ENCODE measurements around the gene SLC35G6. TPM values are rescaled to one million over a fixed set of nuclear protein-coding genes. Genes with fewer than 3 reads are reported as not detected.
A peak's percentile ranks its signal among the peaks of the same experiment; 100 is the strongest.
"Not testable (repeated sequence)": the region's sequence is repeated elsewhere in the genome, so short reads cannot be mapped to it uniquely, and the experiment has no call there.

Gene SLC35G6
- total RNA-seq, 2 donors from 2014 or later = 0.25 TPM; not detected in 1

DNA sequence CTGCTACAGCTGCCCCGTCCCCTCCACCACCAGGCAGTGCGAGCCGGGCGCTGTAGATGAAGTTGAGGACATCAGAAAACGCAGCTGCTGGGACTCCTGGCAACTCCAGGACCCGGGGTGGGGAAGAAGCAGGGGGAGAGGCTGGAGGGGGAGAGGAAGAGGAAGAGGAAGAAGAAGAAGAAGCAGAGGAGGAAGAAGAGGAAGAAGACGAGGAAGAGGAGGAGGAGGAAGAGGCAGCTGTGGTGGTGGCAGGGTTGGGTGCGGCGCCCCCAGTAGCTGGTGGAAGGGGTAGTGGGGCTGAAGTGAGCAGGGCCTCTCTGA, 15.0 kb upstream of the SLC35G6 start:
- Mint-ChIP-seq H3K9me3 (no peaks in the 10 kb centered on the region), H3K4me3 (no peak overlapping the region), H3K27ac (peak overlapping the region; percentile 78), H3K36me3 (ENCODE audit: insufficient read depth in 2 of 2) (peaks cover 0 to 1% of the 10 kb centered on the region in 2 donors), H3K27me3 (ENCODE audit: low read depth) (no peaks in the 10 kb centered on the region), H3K4me1 (ENCODE audit: low read depth) (peaks cover 11% of the 10 kb centered on the region)
- ATAC-seq (replicated peaks in 1 of 2) = no peak
- DNase-seq = no peak

- peaks cover 16% of the 10 kb centered on the region for H3K4me1 Mint-ChIP-seq (ENCODE audit: low read depth)
- peaks cover 0 to 1% of the 10 kb centered on the region in 2 donors for H3K36me3 Mint-ChIP-seq (ENCODE audit: insufficient read depth in 2 of 2)
- H3K9me3 Mint-ChIP-seq = no peaks in the 10 kb centered on the region
- ATAC-seq (replicated peaks in 1 of 2) = peak in 1 of 2 donors; percentile 11
- peak overlapping the region; percentile 78 for H3K27ac Mint-ChIP-seq
- DNase-seq = no peak
- H3K4me3 Mint-ChIP-seq = no peak overlapping the region
- no peaks in the 10 kb centered on the region for H3K27me3 Mint-ChIP-seq (ENCODE audit: low read depth)
Measured at GRCh38 chr17:7466639-7467341, 14.5 kb upstream of the SLC35G6 start.

- Mint-ChIP-seq H3K27me3 (ENCODE audit: low read depth) (no peaks in the 10 kb centered on the region), H3K4me1 (ENCODE audit: low read depth) (peaks cover 21% of the 10 kb centered on the region), H3K27ac (no peak overlapping the region), H3K36me3 (ENCODE audit: insufficient read depth in 2 of 2) (peaks cover 0 to 1% of the 10 kb centered on the region in 2 donors), H3K4me3 (no peak overlapping the region), H3K9me3 (no peaks in the 10 kb centered on the region)
- DNase-seq = no peak
- ATAC-seq (replicated peaks in 1 of 2) = no peak
Measured at GRCh38 chr17:7467498-7467897, 13.7 kb upstream of the SLC35G6 start.

- Mint-ChIP-seq H3K4me3 (no peak overlapping the region), H3K36me3 (ENCODE audit: insufficient read depth in 2 of 2) (peaks cover 0 to 1% of the 10 kb centered on the region in 2 donors), H3K4me1 (ENCODE audit: low read depth) (peaks cover 21% of the 10 kb centered on the region), H3K27me3 (ENCODE audit: low read depth) (no peaks in the 10 kb centered on the region), H3K27ac (no peak overlapping the region), H3K9me3 (no peaks in the 10 kb centered on the region)
- DNase-seq (no peak), ATAC-seq (replicated peaks in 1 of 2) (no peak)
Measured at GRCh38 chr17:7468290-7468689, 13.0 kb upstream of the SLC35G6 start.

DNA sequence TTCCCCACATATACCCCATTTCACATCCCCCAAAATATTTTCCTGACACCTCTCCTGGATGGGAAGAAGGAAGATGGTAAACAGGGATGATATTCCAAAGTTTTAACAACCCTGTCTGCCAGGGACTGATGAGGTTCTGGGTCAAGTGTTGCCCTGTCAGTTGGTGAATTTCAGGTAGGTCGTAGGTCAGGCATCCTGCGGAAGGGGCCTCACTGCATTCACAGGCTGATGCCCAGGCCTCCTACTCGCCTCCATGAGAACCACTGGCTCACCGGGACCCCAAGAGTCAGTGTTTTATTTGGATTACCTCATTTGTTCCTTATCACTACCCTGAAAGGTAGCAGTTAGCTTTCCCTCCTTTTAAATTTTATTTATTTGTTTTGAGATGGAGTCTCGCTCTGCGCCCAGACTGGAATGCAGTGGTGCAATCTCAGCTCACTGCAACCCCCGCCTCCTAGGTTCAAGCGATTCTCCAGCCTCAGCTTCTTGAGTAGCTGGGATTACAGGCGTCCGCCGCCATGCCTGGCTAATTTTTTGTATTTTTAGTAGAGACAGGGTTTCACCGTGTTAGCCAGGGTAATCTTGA, 12.3 kb upstream of the SLC35G6 start:
- Mint-ChIP-seq H3K36me3 (ENCODE audit: insufficient read depth in 2 of 2) (peaks cover 0 to 1% of the 10 kb centered on the region in 2 donors), H3K27me3 (ENCODE audit: low read depth) (no peaks in the 10 kb centered on the region), H3K4me1 (ENCODE audit: low read depth) (peaks cover 21% of the 10 kb centered on the region), H3K9me3 (no peaks in the 10 kb centered on the region), H3K4me3 (no peak overlapping the region), H3K27ac (no peak overlapping the region)
- ATAC-seq (replicated peaks in 1 of 2) = no peak
- no peak for DNase-seq

- not testable (repeated sequence) for H3K36me3 Mint-ChIP-seq (ENCODE audit: insufficient read depth in 2 of 2); ATAC-seq (replicated peaks in 1 of 2); H3K27me3 Mint-ChIP-seq (ENCODE audit: low read depth); DNase-seq; H3K9me3 Mint-ChIP-seq; H3K27ac Mint-ChIP-seq; H3K4me3 Mint-ChIP-seq
- H3K4me1 Mint-ChIP-seq (ENCODE audit: low read depth) = peaks cover 21% of the 10 kb centered on the region
Measured at GRCh38 chr17:7469843-7470242, 11.4 kb upstream of the SLC35G6 start.

DNA sequence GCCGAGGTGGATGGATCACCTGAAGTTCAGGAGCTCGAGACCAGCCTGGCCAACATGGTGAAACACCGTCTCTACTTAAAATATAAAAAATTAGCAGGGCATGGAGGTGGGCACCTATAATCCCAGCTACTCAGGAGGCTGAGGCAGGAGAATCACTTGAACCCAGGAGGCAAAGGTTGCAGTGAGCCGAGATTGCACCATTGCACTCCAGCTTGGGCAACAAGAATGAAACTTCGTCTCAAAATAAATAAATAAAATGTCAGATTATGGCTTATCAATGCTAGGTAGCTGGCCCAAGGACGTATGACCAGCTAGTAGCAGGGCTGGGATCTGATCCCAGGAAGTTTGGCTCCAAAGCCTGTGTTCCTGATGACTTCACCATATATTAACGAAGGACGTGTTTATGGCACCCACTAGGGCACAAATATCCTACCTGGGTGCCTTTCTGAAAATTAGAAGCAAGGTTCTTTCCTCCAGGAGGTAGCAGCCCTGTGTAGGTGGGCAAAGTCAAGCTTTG, 10.7 kb upstream of the SLC35G6 start:
- ATAC-seq (replicated peaks in 1 of 2); H3K27ac Mint-ChIP-seq: not testable (repeated sequence)
- H3K4me1 Mint-ChIP-seq (ENCODE audit: low read depth) = peaks cover 24% of the 10 kb centered on the region

GRCh38 chr17:7471729-7472128, 9.5 kb upstream of the SLC35G6 start:
- H3K27me3 Mint-ChIP-seq (ENCODE audit: low read depth) = no peaks in the 10 kb centered on the region
- peaks cover 36% of the 10 kb centered on the region for H3K4me1 Mint-ChIP-seq (ENCODE audit: low read depth)
- DNase-seq = no peak
- peaks cover 0 to 1% of the 10 kb centered on the region in 2 donors for H3K36me3 Mint-ChIP-seq (ENCODE audit: insufficient read depth in 2 of 2)
- no peaks in the 10 kb centered on the region for H3K9me3 Mint-ChIP-seq
- H3K27ac Mint-ChIP-seq = peak overlapping the region; percentile 39
- no peak overlapping the region for H3K4me3 Mint-ChIP-seq
- ATAC-seq (replicated peaks in 1 of 2) = no peak

More for the DNA sequence above, 10.7 kb upstream of the SLC35G6 start:
- not testable (repeated sequence) for H3K27me3 Mint-ChIP-seq (ENCODE audit: low read depth); H3K9me3 Mint-ChIP-seq; DNase-seq; H3K36me3 Mint-ChIP-seq (ENCODE audit: insufficient read depth in 2 of 2); H3K4me3 Mint-ChIP-seq

DNA sequence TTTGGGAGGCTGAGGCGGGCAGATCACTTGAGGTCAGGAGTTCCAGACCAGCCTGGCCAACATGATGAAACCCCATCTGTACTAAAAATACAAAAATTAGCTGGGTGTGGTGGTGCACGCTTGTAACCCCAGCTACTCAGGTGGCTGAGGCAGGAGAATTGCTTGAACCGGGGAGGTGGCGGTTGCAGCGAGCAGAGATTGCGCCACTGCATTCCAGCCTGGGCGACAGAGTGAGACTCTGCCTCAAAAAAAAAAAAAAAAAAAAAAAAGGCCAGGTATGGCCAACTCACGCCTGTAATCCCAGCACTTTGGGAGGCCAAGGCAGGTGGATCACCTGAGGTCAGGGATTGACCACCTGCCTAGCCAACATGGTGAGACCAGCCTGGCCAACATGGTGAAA, 6.5 kb upstream of the SLC35G6 start:
- peaks cover 46% of the 10 kb centered on the region for H3K4me1 Mint-ChIP-seq (ENCODE audit: low read depth)
- not testable (repeated sequence) for H3K27me3 Mint-ChIP-seq (ENCODE audit: low read depth); H3K9me3 Mint-ChIP-seq; DNase-seq; ATAC-seq (replicated peaks in 1 of 2); H3K27ac Mint-ChIP-seq; H3K4me3 Mint-ChIP-seq; H3K36me3 Mint-ChIP-seq (ENCODE audit: insufficient read depth in 2 of 2)

GRCh38 chr17:7475764-7476422, 5.4 kb upstream of the SLC35G6 start:
- H3K4me1 Mint-ChIP-seq (ENCODE audit: low read depth) = peaks cover 58% of the 10 kb centered on the region
- peak overlapping the region; percentile 31 for H3K27ac Mint-ChIP-seq
- ATAC-seq (replicated peaks in 1 of 2) = no peak
- DNase-seq = no peak
- no peaks in the 10 kb centered on the region for H3K9me3 Mint-ChIP-seq
- H3K36me3 Mint-ChIP-seq (ENCODE audit: insufficient read depth in 2 of 2) = peaks cover 0 to 3% of the 10 kb centered on the region in 2 donors
- H3K4me3 Mint-ChIP-seq = peak overlapping the region; percentile 41 to 84
- H3K27me3 Mint-ChIP-seq (ENCODE audit: low read depth) = no peaks in the 10 kb centered on the region

DNA sequence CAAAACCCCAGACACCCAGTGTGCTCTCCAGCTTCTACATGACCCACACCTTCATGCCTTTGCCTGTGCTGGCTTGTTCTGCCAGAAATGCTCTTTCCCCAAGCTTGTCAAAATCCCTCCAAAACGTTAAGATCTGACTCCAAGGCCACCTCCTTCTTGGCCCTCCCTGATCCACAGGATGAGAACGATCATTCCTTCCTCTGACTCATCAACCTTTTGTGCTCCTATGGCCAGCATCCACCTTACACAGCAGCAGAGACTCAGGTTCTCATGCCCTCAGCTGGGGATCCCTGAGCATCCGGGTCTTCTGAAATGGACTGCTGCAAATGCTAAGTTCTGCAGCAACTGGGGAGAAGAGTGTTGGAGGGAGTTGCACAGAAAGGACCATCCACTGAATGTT, 4.8 kb upstream of the SLC35G6 start:
- H3K9me3 Mint-ChIP-seq = no peaks in the 10 kb centered on the region
- ATAC-seq (replicated peaks in 1 of 2) (no peak), DNase-seq (no peak)
- no peaks in the 10 kb centered on the region for H3K27me3 Mint-ChIP-seq (ENCODE audit: low read depth)
- peaks cover 0 to 3% of the 10 kb centered on the region in 2 donors for H3K36me3 Mint-ChIP-seq (ENCODE audit: insufficient read depth in 2 of 2)
- peak overlapping the region; percentile 23 for H3K27ac Mint-ChIP-seq
- H3K4me3 Mint-ChIP-seq = peak overlapping the region; percentile 41 to 84
- peaks cover 60% of the 10 kb centered on the region for H3K4me1 Mint-ChIP-seq (ENCODE audit: low read depth)

- Mint-ChIP-seq H3K4me3 (peak overlapping the region; percentile 84 to 92), H3K36me3 (ENCODE audit: insufficient read depth in 2 of 2) (peaks cover 0 to 3% of the 10 kb centered on the region in 2 donors), H3K27ac (no peak overlapping the region), H3K27me3 (ENCODE audit: low read depth) (no peaks in the 10 kb centered on the region), H3K4me1 (ENCODE audit: low read depth) (peaks cover 60% of the 10 kb centered on the region), H3K9me3 (no peaks in the 10 kb centered on the region)
- DNase-seq (no peak), ATAC-seq (replicated peaks in 1 of 2) (no peak)
Measured at GRCh38 chr17:7476951-7477350, 4.3 kb upstream of the SLC35G6 start.

Measured in activated T-cell treated with anti-CD3 and anti-CD28 coated beads, Interleukin-2, amount 50 U/mL, for 72 hours (primary cell).